ENCODE data around the gene RINT1.

RINT1 gene

DNA sequence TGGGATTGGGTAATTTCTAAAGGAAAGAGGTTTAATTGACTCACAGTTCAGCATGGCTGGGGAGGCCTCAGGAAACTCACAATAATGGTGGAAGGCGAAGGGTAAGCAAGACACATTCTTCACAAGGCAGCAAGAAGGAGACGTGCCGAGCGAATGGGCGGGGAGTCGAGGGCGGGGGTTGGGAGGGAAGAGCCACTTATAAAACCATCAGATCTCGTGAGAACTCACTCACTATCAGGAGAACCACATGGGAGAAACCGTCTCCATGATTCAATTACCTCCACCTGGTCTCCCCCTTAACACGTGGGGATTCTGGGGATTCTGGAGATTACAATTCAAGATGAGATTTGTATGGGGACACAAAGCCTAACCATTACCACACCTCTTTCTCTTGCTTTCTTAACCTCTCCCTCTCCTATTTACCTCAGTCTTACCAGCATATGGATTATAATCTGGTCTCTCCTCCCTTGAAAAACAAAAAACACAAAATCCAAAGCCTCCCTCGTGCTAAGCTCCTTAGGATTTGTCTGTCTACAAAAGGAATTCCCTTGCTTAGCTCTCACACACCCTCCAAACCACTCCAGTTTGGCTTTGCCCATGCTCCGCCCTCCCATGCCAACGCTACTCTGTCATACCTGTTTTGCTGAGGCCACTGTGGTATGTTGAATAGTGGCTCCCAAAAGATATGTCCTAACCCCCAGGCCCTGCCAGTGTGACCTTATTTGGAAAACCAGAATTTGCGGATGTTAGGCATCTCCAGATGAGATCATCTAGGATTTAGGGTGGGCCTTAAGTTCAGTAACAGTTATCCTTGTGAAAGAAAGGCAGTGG lies 68.9 kb downstream of the RINT1 start:
- no peak for DNase-seq

DNA sequence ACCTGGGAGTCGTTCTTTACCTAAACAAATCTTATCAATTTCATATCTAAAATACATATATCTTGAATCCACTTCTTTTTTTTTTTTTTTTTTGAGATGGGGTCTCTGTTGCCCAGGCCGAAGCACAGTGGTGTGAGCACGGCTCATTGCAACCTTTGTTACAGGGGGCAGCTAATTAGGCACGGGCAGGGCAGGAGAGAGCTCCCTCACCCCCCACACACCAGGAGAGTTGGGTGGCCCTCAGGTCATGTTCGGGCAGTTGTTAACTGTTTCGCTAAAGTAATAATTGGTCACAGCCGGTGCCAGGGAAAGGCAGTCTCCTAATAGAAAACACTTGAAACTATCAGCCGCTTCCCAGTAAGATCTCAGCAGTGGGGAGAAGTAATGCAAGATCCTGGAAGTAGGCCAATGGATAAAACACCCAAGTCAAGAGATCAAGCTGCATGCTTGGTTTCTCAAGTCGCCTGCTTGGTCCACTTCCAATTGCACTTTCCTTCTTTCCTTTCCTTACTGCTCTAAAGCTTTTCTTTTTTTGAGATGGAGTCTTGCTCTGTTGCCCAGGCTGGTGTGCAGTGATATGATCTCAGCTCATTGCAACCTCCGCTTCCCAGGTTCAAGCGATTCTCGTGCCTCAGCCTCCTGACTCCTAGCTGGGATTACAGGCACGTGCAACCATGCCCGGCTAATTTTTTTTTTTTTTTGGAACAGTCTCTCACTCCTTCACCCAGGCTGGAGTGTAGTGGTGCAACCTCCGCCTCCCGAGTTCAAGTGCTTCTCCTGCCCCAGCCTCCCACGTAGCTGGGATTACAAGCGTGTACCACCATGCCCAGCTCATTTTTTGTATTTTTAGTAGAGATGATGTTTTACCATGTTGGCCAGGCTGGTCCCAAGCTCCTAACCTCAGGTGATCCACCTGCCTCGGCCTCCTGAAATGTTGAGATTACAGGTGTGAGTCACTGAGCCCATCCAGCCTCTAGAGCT lies 70.6 kb downstream of the RINT1 start:
- DNase-seq, result no peak

DNA sequence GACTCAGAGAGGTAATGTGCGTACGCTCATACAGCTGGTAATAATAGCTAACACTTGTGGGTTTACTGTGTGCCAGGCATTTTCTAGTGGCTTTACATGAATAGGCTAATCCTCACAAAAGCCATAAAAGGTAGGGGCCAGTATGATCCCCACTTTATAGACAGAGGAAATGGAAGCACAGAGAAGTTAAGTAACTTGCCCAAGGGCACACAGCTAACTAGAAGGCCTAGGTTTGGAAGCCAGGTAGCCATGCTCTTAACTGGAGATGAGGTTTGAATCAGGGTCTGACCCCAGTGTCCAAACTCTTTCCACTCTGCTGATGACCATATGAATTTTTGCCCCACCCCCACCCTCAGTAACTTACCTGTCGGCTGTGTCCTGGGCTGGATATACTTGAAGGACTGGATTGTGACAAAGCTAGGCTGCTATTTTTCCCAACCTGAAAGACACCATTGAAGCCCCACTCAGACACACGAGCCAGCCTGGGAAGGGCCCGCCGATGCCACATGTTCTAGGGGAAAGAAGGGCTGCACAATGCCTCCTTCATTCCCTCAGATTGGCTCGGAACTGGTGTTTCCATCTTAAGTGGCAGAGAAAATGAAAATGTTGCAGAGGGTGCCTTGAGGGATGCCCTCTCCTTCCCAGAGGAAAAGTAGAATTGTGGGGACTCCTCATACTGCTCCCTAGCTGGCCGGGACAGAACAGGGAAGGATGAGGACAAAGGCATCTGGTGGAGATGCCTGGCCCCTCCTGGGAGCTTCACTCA lies 78.3 kb downstream of the RINT1 start:
- no peak for DNase-seq

DNA sequence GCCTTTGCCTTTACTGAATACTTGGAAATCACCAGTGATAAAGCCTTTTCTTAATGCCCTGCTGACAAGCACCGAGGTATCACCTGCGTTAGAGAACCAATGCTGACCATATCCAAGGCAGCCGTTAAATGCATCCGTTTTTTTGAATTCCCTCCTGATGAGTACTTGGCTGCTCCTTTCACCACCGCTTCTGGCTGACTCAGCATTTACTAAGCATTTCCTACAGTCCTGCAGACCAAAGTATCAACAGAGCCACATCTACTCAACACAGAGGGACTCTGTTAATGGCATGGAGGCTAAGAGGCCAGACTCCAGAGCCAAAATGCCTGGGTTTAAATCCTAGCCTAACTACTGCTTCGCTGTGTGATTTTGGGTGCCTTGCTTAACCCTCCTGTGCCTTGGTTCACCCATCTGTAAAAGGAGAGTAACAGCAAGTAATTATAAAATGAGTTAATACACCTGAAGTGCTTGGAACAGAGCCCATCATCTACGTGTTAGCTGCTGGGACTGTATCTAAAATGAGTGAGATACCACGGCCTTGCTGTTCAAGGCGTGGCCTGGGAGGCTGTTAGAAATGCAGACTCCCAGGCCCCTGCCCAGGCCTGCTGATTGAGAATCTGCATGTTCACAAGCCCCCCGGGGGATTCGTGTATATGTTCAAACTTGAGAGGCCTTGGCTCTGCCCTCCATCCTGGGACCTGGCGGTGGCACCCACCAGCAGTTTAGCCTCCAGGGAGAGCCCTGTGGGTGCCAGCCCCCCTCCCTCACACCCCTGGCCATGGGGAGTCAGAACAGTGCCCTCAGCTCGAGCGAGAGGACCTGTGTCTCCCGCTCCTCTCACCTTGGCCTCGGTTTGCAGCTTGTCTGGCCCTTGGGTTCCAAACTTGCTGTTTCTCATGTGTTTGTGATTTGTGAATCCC lies 80.1 kb downstream of the RINT1 start:
- DNase-seq, result no peak

DNA sequence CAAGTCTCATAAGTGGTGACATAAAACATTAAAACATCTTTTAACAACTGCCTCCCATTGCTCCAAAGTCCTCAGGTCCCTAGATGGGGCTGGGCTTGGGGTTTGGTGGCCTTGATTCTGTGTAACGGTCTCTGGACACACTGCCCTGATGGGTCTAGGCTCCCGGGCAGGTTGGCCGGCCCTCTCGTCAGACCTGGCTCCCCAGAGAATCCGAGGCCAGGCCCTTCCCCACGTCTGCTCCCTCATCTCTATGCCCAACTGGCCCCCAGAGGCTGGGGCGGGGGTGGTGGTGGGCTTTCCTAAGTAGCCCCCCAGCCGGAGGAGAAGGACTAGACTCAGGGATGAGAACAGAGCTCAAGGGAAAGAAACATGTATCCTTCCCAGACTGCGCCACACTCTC lies 80.8 kb downstream of the RINT1 start:
- DNase-seq, result no peak

DNA sequence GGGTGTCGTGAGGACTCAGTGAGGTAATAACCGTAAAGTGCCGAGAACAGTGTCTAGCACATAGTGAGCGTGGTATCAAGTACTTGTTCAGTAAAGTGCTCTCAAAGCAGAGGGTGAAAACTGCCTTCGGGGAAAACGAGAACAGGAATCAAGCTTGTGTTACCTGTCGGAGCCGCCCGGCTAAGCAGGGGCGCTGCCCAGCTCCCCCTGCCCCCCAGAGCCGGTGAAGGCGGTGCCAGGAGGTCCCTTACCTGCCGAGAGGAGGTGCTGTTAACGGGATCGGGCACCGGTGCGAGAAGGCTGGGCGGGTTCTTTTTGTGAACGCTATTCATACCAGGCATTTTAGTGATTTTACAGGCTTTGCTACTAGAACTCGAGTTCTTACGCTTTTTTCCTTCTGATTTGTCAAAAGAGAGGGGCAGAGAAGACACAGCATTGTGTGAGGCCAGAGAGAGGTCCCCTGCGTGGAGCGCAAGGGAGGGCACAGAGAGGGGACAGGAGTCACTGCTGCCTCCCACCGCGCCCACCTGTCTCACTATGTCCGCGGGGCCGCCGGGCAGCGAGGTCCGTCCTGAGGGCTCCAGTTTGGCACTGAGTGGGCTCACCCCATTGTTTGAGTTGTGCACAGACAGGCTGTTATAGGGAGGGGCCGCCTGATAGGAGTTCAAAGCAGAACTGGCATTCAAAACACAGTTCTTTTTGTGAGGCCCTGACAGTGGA lies 81.8 kb downstream of the RINT1 start:
- no peak for DNase-seq

DNA sequence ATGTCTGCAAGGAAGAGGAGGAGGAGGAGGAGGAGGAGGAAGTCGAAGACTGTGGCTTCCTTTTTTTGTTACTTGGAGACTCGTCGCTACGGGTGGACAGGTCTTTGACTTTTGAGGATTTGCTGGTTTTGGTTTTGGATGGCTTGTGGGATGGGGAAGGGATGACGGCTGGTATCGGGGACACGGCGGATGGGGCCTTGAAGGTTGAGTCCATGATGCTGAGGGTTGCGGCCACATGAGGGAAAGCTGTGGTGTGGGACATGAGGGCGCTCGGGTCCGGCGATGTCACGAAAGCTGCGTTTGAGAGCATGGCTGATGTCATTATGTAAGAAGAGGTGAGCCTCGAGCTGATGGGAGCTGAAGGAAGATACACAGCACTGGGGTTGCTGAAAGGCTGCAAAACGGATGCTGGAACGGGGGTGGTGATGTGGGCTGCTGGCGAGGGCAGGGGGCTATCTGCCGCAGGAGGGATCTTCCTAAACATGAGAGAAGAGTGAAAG lies 82.4 kb downstream of the RINT1 start:
- no peak for DNase-seq

Data from CD4-positive, alpha-beta T cell treated with Interleukin-21 for 1 hour (primary cell).